H9 (cell line): Measurements from ENCODE around the gene PISD. TPM values are rescaled to one million over a fixed set of nuclear protein-coding genes. Genes with fewer than 3 reads are reported as not detected.

Source experiments
- DNase-seq: peaks from one replicate; pipeline ENCODE4 v3.0.0-alpha.2; 2017
- H2AFZ ChIP-seq: one replicate; pipeline ENCODE4 v1.6.1; 2013; ENCODE audit warnings: mild to moderate bottlenecking, low read length, control low read depth, moderate library complexity
- H2AK5ac ChIP-seq: 2 replicates; pipeline ENCODE4 v1.6.1; 2013; ENCODE audit warnings: low read length, control low read depth, mixed read lengths; ENCODE audit not compliant: insufficient read length
- H2BK120ac ChIP-seq: one replicate; pipeline ENCODE4 v1.6.1; 2013; ENCODE audit warnings: low read depth, mild to moderate bottlenecking, low read length, control low read depth, inconsistent platforms; ENCODE audit not compliant: poor library complexity, severe bottlenecking
- H2BK12ac ChIP-seq: 2 replicates; pipeline ENCODE4 v1.6.1; 2013; ENCODE audit warnings: low read length, control low read depth, mixed read lengths, low read depth; ENCODE audit not compliant: insufficient read length
- H2BK15ac ChIP-seq: 2 replicates; pipeline ENCODE4 v1.6.1; 2013; ENCODE audit warnings: low read depth, low read length, control low read depth
- H2BK20ac ChIP-seq: one replicate; pipeline ENCODE4 v1.6.1; 2013; ENCODE audit warnings: low read depth, mild to moderate bottlenecking, low read length, control low read depth, inconsistent platforms; ENCODE audit not compliant: poor library complexity, severe bottlenecking
- H2BK5ac ChIP-seq: 2 replicates; pipeline ENCODE4 v1.6.1; 2013; ENCODE audit warnings: low read length, control low read depth, mixed read lengths; ENCODE audit not compliant: insufficient read length
- H3K14ac ChIP-seq: 2 replicates; pipeline ENCODE4 v1.6.1; 2013; ENCODE audit warnings: low read length, control low read depth; ENCODE audit not compliant: insufficient read depth
- H3K18ac ChIP-seq: 2 replicates; pipeline ENCODE4 v1.6.1; 2013; ENCODE audit warnings: low read depth, mild to moderate bottlenecking, mixed read lengths, low read length, control low read depth; ENCODE audit not compliant: insufficient read length
- H3K23ac ChIP-seq: 2 replicates; pipeline ENCODE4 v1.6.1; 2013; ENCODE audit warnings: low read length, control low read depth, mixed read lengths, low read depth; ENCODE audit not compliant: insufficient read length
- H3K23me2 ChIP-seq: 2 replicates; pipeline ENCODE4 v1.6.1; 2013; ENCODE audit warnings: low read depth, mild to moderate bottlenecking, mixed read lengths, low read length, control low read depth; ENCODE audit not compliant: insufficient read length, poor library complexity, severe bottlenecking
- H3K27ac ChIP-seq: 2 replicates; pipeline ENCODE4 v1.5.1; 2013; ENCODE audit warnings: low read length, control low read depth, mixed read lengths, low read depth; ENCODE audit not compliant: insufficient read length
- H3K27me3 ChIP-seq: 2 replicates; pipeline ENCODE4 v1.6.1; 2013; ENCODE audit warnings: low read length, control low read depth, inconsistent platforms; ENCODE audit not compliant: insufficient read depth
- H3K4ac ChIP-seq: 2 replicates; pipeline ENCODE4 v1.6.1; 2013; ENCODE audit warnings: low read depth, mild to moderate bottlenecking, control low read depth, inconsistent platforms, low read length, moderate library complexity
- H3K4me1 ChIP-seq: 2 replicates; pipeline ENCODE4 v1.6.1; 2013; ENCODE audit warnings: low read length, control low read depth, inconsistent platforms; ENCODE audit not compliant: insufficient read depth
- H3K4me2 ChIP-seq: 2 replicates; pipeline ENCODE4 v1.6.1; 2013; ENCODE audit warnings: low read length, control low read depth, mixed read lengths; ENCODE audit not compliant: insufficient read length, insufficient read depth
- H3K56ac ChIP-seq: 2 replicates; pipeline ENCODE4 v1.6.1; 2013; ENCODE audit warnings: low read depth, mild to moderate bottlenecking, mixed read lengths, low read length, control low read depth; ENCODE audit not compliant: insufficient read length
- H3K79me1 ChIP-seq: 2 replicates; pipeline ENCODE4 v1.6.1; 2013; ENCODE audit warnings: low read depth, mild to moderate bottlenecking, moderate library complexity, low read length, control low read depth, inconsistent platforms; ENCODE audit not compliant: insufficient read depth, poor library complexity, severe bottlenecking
- H3K79me2 ChIP-seq: 2 replicates; pipeline ENCODE4 v1.6.1; 2013; ENCODE audit warnings: low read length, control low read depth, inconsistent platforms; ENCODE audit not compliant: insufficient read depth
- H3K9ac ChIP-seq: 2 replicates; pipeline ENCODE4 v1.6.1; 2013; ENCODE audit warnings: low read length, control low read depth, mixed read lengths; ENCODE audit not compliant: insufficient read length; ENCODE audit errors: extremely low read depth
- H3K9me3 ChIP-seq: one replicate; pipeline ENCODE4 v1.6.1; 2013; ENCODE audit warnings: low read depth, low read length, inconsistent platforms; ENCODE audit not compliant: control insufficient read depth
- H3T11ph ChIP-seq: one replicate; pipeline ENCODE4 v1.6.1; 2013; ENCODE audit warnings: mild to moderate bottlenecking, low read length, control low read depth, inconsistent platforms
- H4K20me1 ChIP-seq: one replicate; pipeline ENCODE4 v1.6.1; 2013; ENCODE audit not compliant: control insufficient read depth, insufficient read length, insufficient read depth
- H4K5ac ChIP-seq: 2 replicates; pipeline ENCODE4 v1.6.1; 2013; ENCODE audit warnings: low read depth, mild to moderate bottlenecking, mixed read lengths, low read length, control low read depth; ENCODE audit not compliant: insufficient read length
- H4K8ac ChIP-seq: replicated peaks from 2 replicates; pipeline ENCODE4 v1.6.1; 2013; ENCODE audit warnings: low read length, control low read depth, mixed read lengths, low read depth; ENCODE audit not compliant: insufficient read length
- H4K91ac ChIP-seq: 2 replicates; pipeline ENCODE4 v1.6.1; 2013; ENCODE audit warnings: low read depth, mild to moderate bottlenecking, moderate library complexity, mixed read lengths, low read length, control low read depth; ENCODE audit not compliant: insufficient read length
- H3K27ac Mint-ChIP-seq, 3 experiments: 2 replicates in 2 of 3; 3 replicates in 1 of 3; pipeline ENCODE4 v1.8.0; 2020 to 2021; ENCODE audit warnings: mixed read lengths in 3 of 3, mild to moderate bottlenecking in 1 of 3, moderate library complexity in 1 of 3
- H3K27me3 Mint-ChIP-seq: 2 replicates; pipeline ENCODE4 v1.8.0; 2021; ENCODE audit warnings: low read depth, mild to moderate bottlenecking, moderate library complexity, mixed read lengths
- H3K36me3 Mint-ChIP-seq, 3 experiments: 2 replicates in 2 of 3; 3 replicates in 1 of 3; pipeline ENCODE4 v1.8.0; 2020 to 2021; ENCODE audit warnings: low read depth in 3 of 3, mixed read lengths in 3 of 3; ENCODE audit not compliant: insufficient read depth in 1 of 3
- H3K4me1 Mint-ChIP-seq, 2 experiments: 2 replicates each; pipeline ENCODE4 v1.8.0; 2020; ENCODE audit warnings: mixed read lengths in 2 of 2
- H3K4me3 Mint-ChIP-seq, 2 experiments: 2 replicates in 1 of 2; 3 replicates in 1 of 2; pipeline ENCODE4 v1.8.0; 2020 to 2021; ENCODE audit warnings: mild to moderate bottlenecking in 2 of 2, mixed read lengths in 2 of 2, moderate library complexity in 1 of 2
- H3K9me3 Mint-ChIP-seq, 2 experiments: 2 replicates in 1 of 2; 3 replicates in 1 of 2; pipeline ENCODE4 v1.8.0; 2020; ENCODE audit warnings: mild to moderate bottlenecking in 2 of 2, mixed read lengths in 2 of 2, moderate library complexity in 1 of 2
- WGBS: extraction: QIAGEN DNeasy Blood & Tissue Kit; methylation state at CpG from one replicate; pipeline ENCODE4 v1.1.7; 2013; ENCODE audit warnings: missing lambda C conversion rate, low lambda C conversion rate, mixed read lengths; ENCODE audit not compliant: insufficient read length; ENCODE audit errors: extremely low coverage; 5-methylcytosine and 5-hydroxymethylcytosine counted together
- total RNA-seq: library from RNA; stranded (reverse); gene quantifications from 2 replicates; pipeline ENCODE4 v1.2.1, GENCODE V29; 2021
- TF ChIP-seq, protein P1 (sequence below): fragments of 200-600 bp; sonication (generic); conservative IDR thresholded peaks from 3 replicates; pipeline ENCODE4 v1.8.0; 2021; ENCODE audit warnings: antibody characterized with exemption, mild to moderate bottlenecking

PISD gene
- total RNA-seq, 1 experiment from 2014 or later = 62.0 TPM

DNA sequence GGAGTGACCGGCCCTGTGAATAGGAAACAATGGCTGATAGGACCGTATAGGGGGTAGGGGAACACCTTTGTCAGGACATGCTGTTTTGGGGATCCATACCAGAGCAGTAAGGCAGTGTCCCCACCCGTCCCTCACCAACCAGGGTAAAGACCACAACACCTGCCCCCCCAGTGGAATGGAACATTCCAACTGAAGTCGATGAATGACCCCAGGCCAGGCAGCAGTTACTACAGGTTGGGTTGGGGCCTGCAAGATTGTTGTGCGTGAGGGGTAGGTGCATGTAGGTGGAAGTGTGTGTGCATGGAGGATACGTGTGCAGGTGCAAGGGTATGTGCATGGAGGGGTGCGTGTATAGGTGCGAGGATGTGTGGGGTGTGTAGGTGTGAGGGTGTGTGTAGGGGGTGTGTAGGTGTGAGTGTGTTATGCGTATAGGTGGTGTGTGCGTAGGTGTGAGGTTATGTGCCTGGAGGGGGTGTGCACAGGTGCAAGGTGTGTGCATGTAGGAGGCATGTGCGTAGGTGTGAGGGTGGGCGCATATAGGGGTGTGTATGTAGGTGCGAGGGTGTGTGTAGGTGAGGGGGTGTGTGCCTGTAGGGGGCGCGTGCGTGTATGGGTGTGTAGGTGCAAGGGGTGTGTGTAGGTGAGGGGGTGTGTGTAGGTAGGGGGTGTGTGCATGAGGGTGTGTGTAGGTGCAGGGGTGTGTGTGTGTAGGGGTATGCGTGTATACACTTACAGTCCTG is 32.9 kb downstream of the PISD start:
- Histone ChIP-seq H2AK5ac (no peak overlapping the region), H4K8ac (no peak overlapping the region), H3K9ac (no peak overlapping the region), H3K27ac (no peak overlapping the region), H2AFZ (no peak overlapping the region), H2BK12ac (no peak overlapping the region), H3K23me2 (peaks cover 7% of the 10 kb centered on the region), H2BK15ac (no peak overlapping the region), H3K56ac (no peak overlapping the region), H3K4me1 (no peaks in the 10 kb centered on the region; the same call in 1 of the 2 replicates), H3T11ph (no peak overlapping the region), H3K9me3 (no peaks in the 10 kb centered on the region), H3K18ac (no peak overlapping the region), H4K91ac (no peak overlapping the region), H4K5ac (no peak overlapping the region), H2BK5ac (no peak overlapping the region), H3K23ac (no peak overlapping the region), H4K20me1 (peaks cover 6% of the 10 kb centered on the region), H3K79me2 (peaks cover 9% of the 10 kb centered on the region; the same call in 1 of the 2 replicates), H3K4me2 (no peak overlapping the region), H2BK20ac (no peak overlapping the region), H3K14ac (no peak overlapping the region; the same call in 1 of the 2 replicates), H3K27me3 (no peaks in the 10 kb centered on the region), H3K4ac (no peak overlapping the region), H3K79me1 (peaks cover 2% of the 10 kb centered on the region), H2BK120ac (no peak overlapping the region)
- no peaks in the 10 kb centered on the region; the same call in 1 of the 2 replicates for H3K27me3 Mint-ChIP-seq
- H3K4me3 Mint-ChIP-seq = peak overlapping the region; percentile 70 to 88; a peak in 4 of 5 replicates
- H3K36me3 Mint-ChIP-seq = peaks cover 0 to 5% (median 0%) of the 10 kb centered on the region in 3 experiments; a peak in 3 of 7 replicates
- H3K27ac Mint-ChIP-seq = peak overlapping the region in 2 of 3 experiments; percentile 52 to 55; a peak in 1 of 7 replicates
- H3K9me3 Mint-ChIP-seq = no peaks in the 10 kb centered on the region; a peak in 1 of 5 replicates
- DNase-seq = peak; percentile 28
- 100% methylated on average over 4 of the region's 17 CpGs for WGBS
- peaks cover 41% of the 10 kb centered on the region in 2 experiments for H3K4me1 Mint-ChIP-seq
- TF ChIP-seq, protein P1, sequence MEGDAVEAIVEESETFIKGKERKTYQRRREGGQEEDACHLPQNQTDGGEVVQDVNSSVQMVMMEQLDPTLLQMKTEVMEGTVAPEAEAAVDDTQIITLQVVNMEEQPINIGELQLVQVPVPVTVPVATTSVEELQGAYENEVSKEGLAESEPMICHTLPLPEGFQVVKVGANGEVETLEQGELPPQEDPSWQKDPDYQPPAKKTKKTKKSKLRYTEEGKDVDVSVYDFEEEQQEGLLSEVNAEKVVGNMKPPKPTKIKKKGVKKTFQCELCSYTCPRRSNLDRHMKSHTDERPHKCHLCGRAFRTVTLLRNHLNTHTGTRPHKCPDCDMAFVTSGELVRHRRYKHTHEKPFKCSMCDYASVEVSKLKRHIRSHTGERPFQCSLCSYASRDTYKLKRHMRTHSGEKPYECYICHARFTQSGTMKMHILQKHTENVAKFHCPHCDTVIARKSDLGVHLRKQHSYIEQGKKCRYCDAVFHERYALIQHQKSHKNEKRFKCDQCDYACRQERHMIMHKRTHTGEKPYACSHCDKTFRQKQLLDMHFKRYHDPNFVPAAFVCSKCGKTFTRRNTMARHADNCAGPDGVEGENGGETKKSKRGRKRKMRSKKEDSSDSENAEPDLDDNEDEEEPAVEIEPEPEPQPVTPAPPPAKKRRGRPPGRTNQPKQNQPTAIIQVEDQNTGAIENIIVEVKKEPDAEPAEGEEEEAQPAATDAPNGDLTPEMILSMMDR = no peak
